ENCODE data around the gene ZNF316.

The ZNF316 gene

DNA sequence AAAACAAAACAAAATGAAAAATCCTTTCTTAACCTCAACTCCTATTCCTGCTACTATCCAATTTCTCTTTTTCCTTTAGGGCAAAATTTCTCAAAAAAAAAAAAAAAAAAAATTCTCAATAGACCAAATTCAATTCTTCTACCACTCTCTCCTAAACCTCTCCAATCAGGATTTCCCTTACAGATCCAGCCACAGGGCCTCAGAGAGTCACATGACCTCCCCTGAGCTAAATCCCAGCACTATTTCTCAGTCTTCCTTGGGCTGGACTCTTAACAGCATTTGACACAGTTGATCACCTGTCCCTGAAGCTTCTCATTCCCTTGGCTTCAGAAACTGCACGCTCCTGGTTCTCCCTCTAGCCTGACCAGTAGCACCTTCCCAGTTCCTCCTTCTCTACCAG is 64.7 kb downstream of the ZNF316 start:
- no peak for DNase-seq

All from NCI-H2081 treated with DMSO at 0.1 percent for 48 hours (cell line).